Smooth muscle cell (in vitro differentiated cells): ENCODE results near the gene RPGRIP1. TPM values are rescaled to one million over a fixed set of nuclear protein-coding genes. Genes with fewer than 3 reads are reported as not detected.
A peak's percentile ranks its signal among the peaks of the same experiment; 100 is the strongest.

ENCODE experiments used
- DNase-seq: peaks from one replicate; lab custom pipeline; 2025; ENCODE audit not compliant: unreplicated experiment; lab: John Stamatoyannopoulos, UW
- H2AFZ ChIP-seq: fragments of 200-600 bp; sonication (generic); 2 replicates; pipeline ENCODE4 v1.6.0; 2016; ENCODE audit warnings: antibody characterized with exemption, low read depth, mild to moderate bottlenecking
- H3F3A ChIP-seq: fragments of 200-600 bp; sonication (generic); 2 replicates; pipeline ENCODE4 v1.6.0; 2017; ENCODE audit warnings: antibody characterized with exemption, low read depth
- H3K27ac ChIP-seq: fragments of 200-600 bp; sonication (generic); 2 replicates; pipeline ENCODE4 v1.5.1; 2016; ENCODE audit warnings: low read depth, mild to moderate bottlenecking
- H3K27me3 ChIP-seq: fragments of 200-600 bp; sonication (generic); 2 replicates; pipeline ENCODE4 v1.6.1; 2016; ENCODE audit warnings: low read depth, mild to moderate bottlenecking
- H3K36me3 ChIP-seq: fragments of 200-600 bp; sonication (generic); 2 replicates; pipeline ENCODE4 v1.5.1; 2016; ENCODE audit warnings: low read depth
- H3K4me1 ChIP-seq: fragments of 200-600 bp; sonication (generic); 2 replicates; pipeline ENCODE4 v1.5.1; 2016; ENCODE audit warnings: low read depth
- H3K4me2 ChIP-seq: fragments of 200-600 bp; sonication (generic); 2 replicates; pipeline ENCODE4 v1.6.0; 2016; ENCODE audit warnings: mild to moderate bottlenecking
- H3K4me3 ChIP-seq: fragments of 200-600 bp; sonication (generic); 2 replicates; pipeline ENCODE4 v1.5.1; 2016; ENCODE audit warnings: mild to moderate bottlenecking
- H3K79me2 ChIP-seq: fragments of 200-600 bp; sonication (generic); 2 replicates; pipeline ENCODE4 v1.6.0; 2016; ENCODE audit warnings: low read depth, mild to moderate bottlenecking
- H3K9ac ChIP-seq: fragments of 200-600 bp; sonication (generic); 2 replicates; pipeline ENCODE4 v1.6.0; 2016; ENCODE audit warnings: low read depth
- H3K9me3 ChIP-seq: fragments of 200-600 bp; sonication (generic); replicated peaks from 2 replicates; pipeline ENCODE4 v1.5.1; 2016; ENCODE audit warnings: low read depth
- H4K20me1 ChIP-seq: fragments of 200-600 bp; sonication (generic); 2 replicates; pipeline ENCODE4 v1.6.0; 2016; ENCODE audit warnings: low read depth
- WGBS: methylation state at CpG from one replicate; pipeline ENCODE4 v1.1.7; 2016; ENCODE audit warnings: low lambda C conversion rate; 5-methylcytosine and 5-hydroxymethylcytosine counted together
- polyA plus RNA-seq: library from polyadenylated mRNA; unstranded; fragments of >200 nt; fragmentation: Nextera tagmentation; extraction: Ambion mirVana; gene quantifications from 2 replicates; pipeline ENCODE4 v1.2.1, GENCODE V29; 2016
- total RNA-seq: library from RNA; depleted of rRNA; stranded (reverse); fragments of >200 nt; gene quantifications from 2 replicates; pipeline ENCODE4 v1.2.3, GENCODE V29; 2014
- TF ChIP-seq, protein P1 (sequence below): fragments of 200-600 bp; sonication (generic); IDR thresholded peaks from 2 replicates; pipeline ENCODE4 v1.5.1; 2017; ENCODE audit warnings: borderline replicate concordance, mild to moderate bottlenecking, antibody characterized with exemption; ENCODE audit not compliant: insufficient read depth, poor library complexity, severe bottlenecking

RPGRIP1 gene
- total and polyA plus RNA-seq, 2 experiments from 2014 or later: not detected

GRCh38 chr14:21248338-21248737, 31.5 kb upstream of the RPGRIP1 start:
- 97% methylated on average over 1 of the region's 1 CpG for WGBS
- TF ChIP-seq, protein P1, sequence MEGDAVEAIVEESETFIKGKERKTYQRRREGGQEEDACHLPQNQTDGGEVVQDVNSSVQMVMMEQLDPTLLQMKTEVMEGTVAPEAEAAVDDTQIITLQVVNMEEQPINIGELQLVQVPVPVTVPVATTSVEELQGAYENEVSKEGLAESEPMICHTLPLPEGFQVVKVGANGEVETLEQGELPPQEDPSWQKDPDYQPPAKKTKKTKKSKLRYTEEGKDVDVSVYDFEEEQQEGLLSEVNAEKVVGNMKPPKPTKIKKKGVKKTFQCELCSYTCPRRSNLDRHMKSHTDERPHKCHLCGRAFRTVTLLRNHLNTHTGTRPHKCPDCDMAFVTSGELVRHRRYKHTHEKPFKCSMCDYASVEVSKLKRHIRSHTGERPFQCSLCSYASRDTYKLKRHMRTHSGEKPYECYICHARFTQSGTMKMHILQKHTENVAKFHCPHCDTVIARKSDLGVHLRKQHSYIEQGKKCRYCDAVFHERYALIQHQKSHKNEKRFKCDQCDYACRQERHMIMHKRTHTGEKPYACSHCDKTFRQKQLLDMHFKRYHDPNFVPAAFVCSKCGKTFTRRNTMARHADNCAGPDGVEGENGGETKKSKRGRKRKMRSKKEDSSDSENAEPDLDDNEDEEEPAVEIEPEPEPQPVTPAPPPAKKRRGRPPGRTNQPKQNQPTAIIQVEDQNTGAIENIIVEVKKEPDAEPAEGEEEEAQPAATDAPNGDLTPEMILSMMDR: no peak
- DNase-seq: no peak
- H3K9me3 ChIP-seq: no peaks in the 10 kb centered on the region
- no peak overlapping the region for H3K4me3 ChIP-seq
- no peak overlapping the region for H2AFZ ChIP-seq
- no peaks in the 10 kb centered on the region for H3K4me1 ChIP-seq
- H3K4me2 ChIP-seq: no peak overlapping the region
- H3K27me3 ChIP-seq: no peaks in the 10 kb centered on the region
- H4K20me1 ChIP-seq: peaks cover 100% of the 10 kb centered on the region
- no peak overlapping the region for H3K27ac ChIP-seq
- H3F3A ChIP-seq: peaks cover 54% of the 10 kb centered on the region
- no peak overlapping the region for H3K9ac ChIP-seq
- peaks cover 100% of the 10 kb centered on the region for H3K79me2 ChIP-seq
- peaks cover 11% of the 10 kb centered on the region for H3K36me3 ChIP-seq

DNA sequence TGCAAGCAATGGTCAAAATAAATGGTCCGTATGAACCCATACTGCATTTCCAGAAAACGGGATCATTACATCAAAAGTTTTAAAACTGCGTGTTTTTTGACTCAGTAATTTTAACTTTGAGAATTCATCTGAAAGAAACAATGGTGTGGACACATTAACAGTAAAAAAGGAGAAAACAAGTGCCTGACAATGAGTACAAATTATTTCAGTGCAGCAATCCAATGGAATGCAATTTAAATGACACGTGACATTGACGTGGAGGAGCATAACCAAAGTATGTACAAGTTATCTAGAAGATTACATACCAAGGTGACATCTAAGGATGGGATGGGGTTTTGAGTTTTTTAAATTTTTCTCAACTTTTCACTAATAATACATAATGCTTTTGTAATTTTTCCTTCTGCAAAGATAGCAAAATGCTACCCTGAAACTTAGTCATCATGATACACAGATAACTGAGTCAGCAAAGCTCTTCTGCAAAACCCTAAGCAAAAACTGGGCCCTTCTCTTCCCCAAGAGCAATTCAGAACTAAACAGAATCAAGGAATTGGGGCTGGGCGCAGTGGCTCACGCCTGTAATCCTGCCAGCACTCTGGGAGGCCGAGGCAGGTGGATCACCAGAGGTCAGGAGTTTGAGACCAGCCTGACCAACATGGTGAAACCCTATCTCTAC, 31.0 kb upstream of the RPGRIP1 start:
- no peak overlapping the region for H3K9ac ChIP-seq
- peaks cover 3% of the 10 kb centered on the region for H3K4me1 ChIP-seq
- H2AFZ ChIP-seq: no peak overlapping the region
- H3K27ac ChIP-seq: no peak overlapping the region
- no peaks in the 10 kb centered on the region for H3K9me3 ChIP-seq
- no peak for DNase-seq
- TF ChIP-seq, protein P1: no peak
- peaks cover 100% of the 10 kb centered on the region for H3K79me2 ChIP-seq
- peaks cover 9% of the 10 kb centered on the region for H3K36me3 ChIP-seq
- H3K4me3 ChIP-seq: no peak overlapping the region
- WGBS: 97% methylated on average over 8 of the region's 8 CpGs
- H3K4me2 ChIP-seq: no peak overlapping the region
- peaks cover 100% of the 10 kb centered on the region for H4K20me1 ChIP-seq
- peaks cover 49% of the 10 kb centered on the region for H3F3A ChIP-seq
- H3K27me3 ChIP-seq: no peaks in the 10 kb centered on the region

- WGBS: 98% methylated on average over 5 of the region's 5 CpGs
- no peak overlapping the region for H3K9ac ChIP-seq
- H3K27me3 ChIP-seq: no peaks in the 10 kb centered on the region
- no peak overlapping the region for H3K27ac ChIP-seq
- H4K20me1 ChIP-seq: peaks cover 100% of the 10 kb centered on the region
- peaks cover 100% of the 10 kb centered on the region for H3K79me2 ChIP-seq
- H3K4me2 ChIP-seq: no peak overlapping the region
- TF ChIP-seq, protein P1: no peak
- H3K9me3 ChIP-seq: no peaks in the 10 kb centered on the region
- peaks cover 22% of the 10 kb centered on the region for H3K4me1 ChIP-seq
- H3K36me3 ChIP-seq: peaks cover 9% of the 10 kb centered on the region
- H3F3A ChIP-seq: peaks cover 55% of the 10 kb centered on the region
- DNase-seq: no peak
- no peak overlapping the region for H3K4me3 ChIP-seq
- H2AFZ ChIP-seq: no peak overlapping the region
Measured at GRCh38 chr14:21251215-21251614, 28.7 kb upstream of the RPGRIP1 start.

DNA sequence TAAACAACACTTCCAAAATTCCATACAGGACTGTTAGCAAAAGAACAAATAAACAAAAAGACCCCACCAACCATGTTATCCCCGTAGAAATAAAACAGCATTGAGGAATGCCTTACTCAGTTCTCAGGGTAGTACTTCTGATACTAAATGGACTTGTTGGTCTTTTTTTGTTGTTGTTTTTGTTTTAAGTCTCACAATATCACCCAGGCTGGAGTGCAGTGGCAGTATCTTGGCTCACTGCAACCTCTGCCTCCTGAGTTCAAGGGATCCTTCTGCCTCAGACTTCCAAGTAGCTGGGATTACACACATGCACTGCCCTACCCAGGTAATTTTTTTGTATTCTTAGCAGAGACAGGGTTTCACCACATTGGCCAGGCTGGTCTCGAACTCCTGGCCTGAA, 27.7 kb upstream of the RPGRIP1 start:
- Histone ChIP-seq H3K9ac (no peak overlapping the region), H4K20me1 (peaks cover 100% of the 10 kb centered on the region), H3K27me3 (no peaks in the 10 kb centered on the region), H2AFZ (no peak overlapping the region), H3K4me2 (no peak overlapping the region), H3F3A (peaks cover 48% of the 10 kb centered on the region), H3K79me2 (peaks cover 100% of the 10 kb centered on the region), H3K27ac (peak overlapping the region; percentile 25), H3K36me3 (peaks cover 9% of the 10 kb centered on the region), H3K4me1 (peaks cover 28% of the 10 kb centered on the region), H3K9me3 (no peaks in the 10 kb centered on the region), H3K4me3 (no peak overlapping the region)
- TF ChIP-seq, protein P1: no peak
- 94% methylated on average over 2 of the region's 2 CpGs for WGBS
- no peak for DNase-seq
